Activated CD4-positive, alpha-beta T cell treated with anti-CD3 and anti-CD28 coated beads, Interleukin-2, amount 10 ng/mL, durations not matched to agents 24 days and 14 days (primary cell): ENCODE results near the gene SORCS3. TPM values are rescaled to one million over a fixed set of nuclear protein-coding genes. Genes with fewer than 3 reads are reported as not detected.

Source experiments
- DNase-seq: peaks from one replicate; pipeline ENCODE4 v3.0.0; 2022
- H3K27ac Mint-ChIP-seq: one replicate; pipeline ENCODE4 v1.8.0; 2022; ENCODE audit warnings: mild to moderate bottlenecking, mixed read lengths
- H3K27me3 Mint-ChIP-seq: one replicate; pipeline ENCODE4 v1.8.0; 2022; ENCODE audit warnings: mixed read lengths
- H3K36me3 Mint-ChIP-seq: one replicate; pipeline ENCODE4 v1.8.0; 2022; ENCODE audit warnings: low read depth, mild to moderate bottlenecking, mixed read lengths
- H3K4me1 Mint-ChIP-seq: one replicate; pipeline ENCODE4 v1.8.0; 2021; ENCODE audit warnings: mixed read lengths
- H3K4me3 Mint-ChIP-seq: one replicate; pipeline ENCODE4 v1.8.0; 2022; ENCODE audit warnings: mild to moderate bottlenecking, moderate library complexity, mixed read lengths
- H3K9me3 Mint-ChIP-seq: one replicate; pipeline ENCODE4 v1.8.0; 2021; ENCODE audit warnings: mixed read lengths
- intact Hi-C: fragments of 100-400 bp; cut with micrococcal nuclease; formaldehyde crosslinking; loops from one replicate; pipeline ENCODE4 v1.15.1; 2023
- total RNA-seq: library from RNA; stranded (reverse); gene quantifications from 2 replicates; pipeline ENCODE4 v1.2.3, GENCODE V29; 2022

Gene SORCS3
- total RNA-seq, 1 donor from 2014 or later, result not detected

- Mint-ChIP-seq H3K4me3 (no peak overlapping the region), H3K27me3 (peaks cover 10% of the 10 kb centered on the region), H3K27ac (no peak overlapping the region), H3K36me3 (no peaks in the 10 kb centered on the region), H3K9me3 (no peaks in the 10 kb centered on the region), H3K4me1 (no peaks in the 10 kb centered on the region)
- intact Hi-C loops, result no loop called here
- DNase-seq, result no peak
Observed at GRCh38 chr10:104659809-104660208, 18.7 kb downstream of the SORCS3 start.

- Mint-ChIP-seq H3K27me3 (peaks cover 8% of the 10 kb centered on the region), H3K36me3 (no peaks in the 10 kb centered on the region), H3K27ac (no peak overlapping the region), H3K4me1 (no peaks in the 10 kb centered on the region), H3K4me3 (no peak overlapping the region), H3K9me3 (no peaks in the 10 kb centered on the region)
- DNase-seq, result no peak
- intact Hi-C loops, result no loop called here
Observed at GRCh38 chr10:104663076-104663475, 22.0 kb downstream of the SORCS3 start.

GRCh38 chr10:104663563-104663962 is 22.5 kb downstream of the SORCS3 start:
- peaks cover 9% of the 10 kb centered on the region for H3K27me3 Mint-ChIP-seq
- H3K4me1 Mint-ChIP-seq, result no peaks in the 10 kb centered on the region
- DNase-seq, result no peak
- no peaks in the 10 kb centered on the region for H3K9me3 Mint-ChIP-seq
- no peak overlapping the region for H3K27ac Mint-ChIP-seq
- intact Hi-C loops, result no loop called here
- H3K36me3 Mint-ChIP-seq, result no peaks in the 10 kb centered on the region
- no peak overlapping the region for H3K4me3 Mint-ChIP-seq

GRCh38 chr10:104664205-104664604 is 23.1 kb downstream of the SORCS3 start:
- Mint-ChIP-seq H3K27me3 (peaks cover 6% of the 10 kb centered on the region), H3K4me1 (no peaks in the 10 kb centered on the region), H3K36me3 (no peaks in the 10 kb centered on the region), H3K4me3 (no peak overlapping the region), H3K27ac (no peak overlapping the region), H3K9me3 (no peaks in the 10 kb centered on the region)
- intact Hi-C loops, result no loop called here
- DNase-seq, result no peak

GRCh38 chr10:104665174-104665573 is 24.1 kb downstream of the SORCS3 start:
- intact Hi-C loops, result no loop called here
- Mint-ChIP-seq H3K4me1 (no peaks in the 10 kb centered on the region), H3K4me3 (no peak overlapping the region), H3K27ac (no peak overlapping the region), H3K27me3 (peaks cover 6% of the 10 kb centered on the region), H3K9me3 (no peaks in the 10 kb centered on the region), H3K36me3 (no peaks in the 10 kb centered on the region)
- DNase-seq, result no peak

- Mint-ChIP-seq H3K9me3 (no peaks in the 10 kb centered on the region), H3K36me3 (no peaks in the 10 kb centered on the region), H3K27me3 (peaks cover 2% of the 10 kb centered on the region), H3K4me1 (no peaks in the 10 kb centered on the region), H3K4me3 (no peak overlapping the region), H3K27ac (no peak overlapping the region)
- intact Hi-C loops, result no loop called here
- no peak for DNase-seq
Observed at GRCh38 chr10:104666106-104666505, 25.0 kb downstream of the SORCS3 start.

- H3K4me3 Mint-ChIP-seq, result no peak overlapping the region
- no peaks in the 10 kb centered on the region for H3K9me3 Mint-ChIP-seq
- intact Hi-C loops, result no loop called here
- peaks cover 12% of the 10 kb centered on the region for H3K27me3 Mint-ChIP-seq
- no peak overlapping the region for H3K27ac Mint-ChIP-seq
- no peak for DNase-seq
- H3K36me3 Mint-ChIP-seq, result no peaks in the 10 kb centered on the region
- no peaks in the 10 kb centered on the region for H3K4me1 Mint-ChIP-seq
Observed at GRCh38 chr10:104676874-104677273, 35.8 kb downstream of the SORCS3 start.

GRCh38 chr10:104678658-104679057 is 37.6 kb downstream of the SORCS3 start:
- no peak overlapping the region for H3K4me3 Mint-ChIP-seq
- intact Hi-C loops, result no loop called here
- H3K27me3 Mint-ChIP-seq, result peaks cover 14% of the 10 kb centered on the region
- H3K9me3 Mint-ChIP-seq, result no peaks in the 10 kb centered on the region
- H3K4me1 Mint-ChIP-seq, result no peaks in the 10 kb centered on the region
- no peaks in the 10 kb centered on the region for H3K36me3 Mint-ChIP-seq
- no peak overlapping the region for H3K27ac Mint-ChIP-seq
- no peak for DNase-seq

GRCh38 chr10:104680467-104681401 is 39.6 kb downstream of the SORCS3 start:
- no peaks in the 10 kb centered on the region for H3K36me3 Mint-ChIP-seq
- H3K27me3 Mint-ChIP-seq, result peaks cover 14% of the 10 kb centered on the region
- intact Hi-C loops, result no loop called here
- H3K4me3 Mint-ChIP-seq, result no peak overlapping the region
- no peaks in the 10 kb centered on the region for H3K9me3 Mint-ChIP-seq
- no peaks in the 10 kb centered on the region for H3K4me1 Mint-ChIP-seq
- H3K27ac Mint-ChIP-seq, result no peak overlapping the region
- no peak for DNase-seq

GRCh38 chr10:104681485-104681884 is 40.4 kb downstream of the SORCS3 start:
- no peaks in the 10 kb centered on the region for H3K9me3 Mint-ChIP-seq
- peaks cover 13% of the 10 kb centered on the region for H3K27me3 Mint-ChIP-seq
- H3K27ac Mint-ChIP-seq, result no peak overlapping the region
- DNase-seq, result no peak
- no peaks in the 10 kb centered on the region for H3K4me1 Mint-ChIP-seq
- no peak overlapping the region for H3K4me3 Mint-ChIP-seq
- no peaks in the 10 kb centered on the region for H3K36me3 Mint-ChIP-seq
- intact Hi-C loops, result no loop called here

GRCh38 chr10:104683567-104683966 is 42.5 kb downstream of the SORCS3 start:
- H3K9me3 Mint-ChIP-seq, result no peaks in the 10 kb centered on the region
- intact Hi-C loops, result no loop called here
- no peak for DNase-seq
- no peak overlapping the region for H3K4me3 Mint-ChIP-seq
- H3K27me3 Mint-ChIP-seq, result peaks cover 10% of the 10 kb centered on the region
- no peak overlapping the region for H3K27ac Mint-ChIP-seq
- no peaks in the 10 kb centered on the region for H3K4me1 Mint-ChIP-seq
- no peaks in the 10 kb centered on the region for H3K36me3 Mint-ChIP-seq

GRCh38 chr10:104686829-104687228 is 45.7 kb downstream of the SORCS3 start:
- no peak for DNase-seq
- no peaks in the 10 kb centered on the region for H3K4me1 Mint-ChIP-seq
- no peak overlapping the region for H3K27ac Mint-ChIP-seq
- intact Hi-C loops, result no loop called here
- no peak overlapping the region for H3K4me3 Mint-ChIP-seq
- H3K27me3 Mint-ChIP-seq, result peaks cover 2% of the 10 kb centered on the region
- no peaks in the 10 kb centered on the region for H3K9me3 Mint-ChIP-seq
- H3K36me3 Mint-ChIP-seq, result no peaks in the 10 kb centered on the region

GRCh38 chr10:104688251-104689042 is 47.4 kb downstream of the SORCS3 start:
- Mint-ChIP-seq H3K27ac (no peak overlapping the region), H3K4me3 (no peak overlapping the region), H3K9me3 (no peaks in the 10 kb centered on the region), H3K27me3 (no peaks in the 10 kb centered on the region), H3K4me1 (no peaks in the 10 kb centered on the region), H3K36me3 (no peaks in the 10 kb centered on the region)
- intact Hi-C loops, result no loop called here
- DNase-seq, result no peak

- H3K9me3 Mint-ChIP-seq, result no peaks in the 10 kb centered on the region
- H3K27me3 Mint-ChIP-seq, result no peaks in the 10 kb centered on the region
- no peak overlapping the region for H3K4me3 Mint-ChIP-seq
- no peak overlapping the region for H3K27ac Mint-ChIP-seq
- H3K4me1 Mint-ChIP-seq, result no peaks in the 10 kb centered on the region
- no peak for DNase-seq
- no peaks in the 10 kb centered on the region for H3K36me3 Mint-ChIP-seq
- intact Hi-C loops, result no loop called here
Observed at GRCh38 chr10:104689105-104689504, 48.0 kb downstream of the SORCS3 start.
